ENCODE measurements around the gene STAB2.

STAB2 gene

DNA sequence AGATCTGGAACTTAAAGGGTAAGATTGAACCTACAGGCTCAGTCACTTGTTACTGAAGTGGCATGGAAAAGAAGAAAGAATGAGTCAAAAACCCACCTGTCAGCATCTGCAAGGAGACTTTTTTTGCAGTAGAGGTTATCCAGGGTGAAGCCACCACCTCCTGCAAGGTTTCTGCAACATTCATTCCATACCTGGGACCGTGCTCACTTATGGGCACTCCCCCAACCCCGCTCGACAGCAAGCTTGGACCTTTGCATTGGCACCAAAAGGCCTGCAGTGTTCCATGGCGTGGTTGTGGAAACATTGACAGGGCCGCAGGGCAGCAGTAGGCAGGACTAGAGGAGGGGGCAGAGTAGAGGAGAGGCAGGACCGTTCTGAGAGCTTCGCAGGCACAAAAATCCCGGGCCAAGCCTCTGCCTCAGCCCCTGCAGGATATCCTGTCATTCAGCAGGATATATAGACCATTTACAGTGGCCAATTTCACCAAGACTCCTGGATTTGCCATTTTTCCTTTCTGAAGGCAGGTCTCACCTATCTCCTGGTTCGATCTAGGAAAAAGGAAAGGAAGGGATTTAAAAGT lies at the start of gene STAB2:
Gene STAB2, plus strand, starts transcription at position 483 of the 580 bp plus-strand sequence. CDS start 204 bp downstream, outside the sequence.
- DNase-seq (ENCODE audit: low spot score): no peak

GRCh38 chr12:103538397-103538796 lies 48.7 kb upstream of the STAB2 start:
- DNase-seq (ENCODE audit: low spot score): no peak

DNA sequence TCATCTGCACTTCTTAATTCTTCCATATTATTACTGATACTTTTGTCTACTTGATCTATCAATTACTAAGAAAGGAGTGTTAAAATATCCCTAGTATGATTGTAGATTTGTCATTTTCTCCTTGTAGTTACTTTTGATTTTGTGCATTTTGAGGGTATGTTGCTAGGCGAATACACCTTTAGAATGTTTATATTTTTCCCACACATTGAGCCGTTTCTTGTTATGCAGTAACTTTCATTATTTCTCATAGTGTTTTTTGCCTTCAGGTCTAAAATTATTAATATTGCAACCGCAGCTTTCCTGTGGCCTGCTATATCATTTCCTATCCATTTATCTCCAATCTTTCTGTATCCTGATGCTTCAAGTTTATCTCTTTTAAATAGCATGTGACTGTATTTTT lies 46.8 kb upstream of the STAB2 start:
- DNase-seq (ENCODE audit: low spot score): no peak

DNA sequence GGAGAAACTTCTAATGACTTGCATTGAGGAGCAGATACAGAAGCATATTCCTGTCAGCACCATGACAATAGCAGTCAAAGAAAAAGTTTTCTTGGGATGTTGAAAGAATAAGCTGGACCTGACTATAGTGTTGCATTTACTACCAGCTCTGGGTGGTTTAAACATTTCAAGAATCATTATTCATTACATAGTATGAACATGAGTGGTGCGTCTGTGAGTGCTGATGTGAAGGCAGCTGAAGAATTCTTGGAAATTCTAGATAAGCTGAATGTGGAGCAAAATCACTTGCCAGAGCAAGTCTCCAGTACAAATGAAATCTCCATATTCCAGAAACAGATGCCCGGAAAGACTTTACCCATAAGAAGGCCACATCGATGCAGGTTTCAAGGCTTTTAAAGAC lies 45.0 kb upstream of the STAB2 start:
- no peak for DNase-seq (ENCODE audit: low spot score)

DNA sequence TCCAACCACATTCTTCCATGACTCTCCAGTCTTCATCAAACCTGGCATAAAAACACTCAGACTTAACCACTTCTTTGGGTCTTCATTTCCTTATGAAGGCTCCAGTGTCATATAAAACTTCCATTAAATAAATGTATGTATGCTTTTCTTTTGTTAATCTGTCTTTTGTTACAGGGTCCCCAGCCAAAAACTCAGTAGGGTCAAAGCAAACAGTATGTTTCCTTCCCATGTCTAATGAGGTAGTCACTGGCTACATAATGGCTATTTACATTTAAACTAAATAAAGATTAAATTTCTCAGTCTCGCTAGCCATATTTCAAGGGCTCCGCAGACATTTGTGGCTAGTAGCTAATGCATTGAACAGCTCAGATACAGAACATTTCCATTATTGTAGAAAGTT lies 40.1 kb upstream of the STAB2 start:
- DNase-seq (ENCODE audit: low spot score): no peak

GRCh38 chr12:103547376-103547775 lies 39.7 kb upstream of the STAB2 start:
- DNase-seq (ENCODE audit: low spot score): no peak

GRCh38 chr12:103547929-103548328 lies 39.1 kb upstream of the STAB2 start:
- no peak for DNase-seq (ENCODE audit: low spot score)

DNA sequence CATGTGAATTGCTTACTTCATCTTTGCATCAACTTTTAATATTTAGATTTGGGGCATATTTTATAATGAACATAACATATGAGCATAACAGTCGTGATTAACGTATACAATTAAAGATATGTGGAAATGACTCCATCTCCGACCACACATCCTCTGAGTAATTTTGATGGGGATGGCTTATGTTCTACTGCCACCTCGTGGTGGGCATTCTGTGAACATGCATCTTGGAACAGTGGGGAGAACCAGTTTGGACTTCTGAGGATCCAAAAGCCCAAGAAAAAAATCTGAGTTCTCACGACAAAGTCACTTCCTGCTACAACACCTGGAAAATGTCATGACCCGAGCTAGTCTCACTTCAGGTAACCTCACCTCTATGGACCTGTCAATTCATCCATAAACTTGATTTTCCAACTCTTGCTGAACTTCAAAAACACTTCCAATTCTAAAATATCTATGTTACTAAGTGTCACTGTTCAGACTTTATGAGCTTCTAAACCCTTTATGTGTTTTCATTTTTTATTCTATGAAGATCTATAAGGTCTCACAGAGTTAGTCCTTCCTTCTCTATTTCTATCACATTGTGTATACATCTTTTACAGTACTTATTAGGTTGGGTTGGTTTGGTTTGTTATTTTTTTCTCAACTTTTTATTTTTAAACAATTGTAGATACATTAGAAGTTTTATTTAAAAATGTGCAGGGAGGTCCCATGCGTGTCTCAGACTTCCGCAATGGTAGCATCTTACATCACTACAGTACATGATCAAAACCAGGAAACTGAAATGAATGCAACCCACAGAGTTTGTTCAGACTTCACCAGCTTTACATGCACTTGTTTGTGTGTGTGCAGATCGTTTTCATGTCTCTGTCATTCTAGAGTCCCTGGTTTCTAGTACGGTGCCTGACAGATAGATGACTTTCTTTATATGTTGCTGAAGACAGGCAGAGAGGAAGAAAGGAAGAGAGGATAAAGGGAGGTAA lies 38.2 kb upstream of the STAB2 start:
- peak; percentile 20 for DNase-seq (ENCODE audit: low spot score)

- no peak for DNase-seq (ENCODE audit: low spot score)
Observed at GRCh38 chr12:103556890-103557627, 30.0 kb upstream of the STAB2 start.

DNA sequence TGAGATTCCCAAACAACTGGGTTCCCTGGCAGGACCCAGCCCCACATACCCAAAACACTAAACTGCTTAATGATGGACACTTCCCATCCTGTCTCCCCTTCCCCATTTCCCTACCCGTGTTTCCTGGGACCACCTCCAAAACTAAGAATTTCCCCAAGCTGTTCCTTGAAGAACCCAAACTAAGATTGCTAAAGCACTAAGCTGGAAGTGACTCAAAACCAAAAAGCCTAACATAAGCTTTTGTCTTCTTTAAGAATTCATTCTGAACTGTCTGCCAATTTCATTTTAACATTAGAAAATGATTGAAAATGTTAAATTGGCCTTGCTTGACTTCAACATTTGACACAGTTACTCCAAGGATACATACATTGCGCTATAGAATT lies 29.5 kb upstream of the STAB2 start:
- no peak for DNase-seq (ENCODE audit: low spot score)

GRCh38 chr12:103558879-103559278 lies 28.2 kb upstream of the STAB2 start:
- no peak for DNase-seq (ENCODE audit: low spot score)

GRCh38 chr12:103560604-103561101 lies 26.4 kb upstream of the STAB2 start:
- DNase-seq (ENCODE audit: low spot score): no peak

GRCh38 chr12:103561174-103561573 lies 25.9 kb upstream of the STAB2 start:
- DNase-seq (ENCODE audit: low spot score): no peak

GRCh38 chr12:103566398-103566797 lies 20.7 kb upstream of the STAB2 start:
- no peak for DNase-seq (ENCODE audit: low spot score)

DNA sequence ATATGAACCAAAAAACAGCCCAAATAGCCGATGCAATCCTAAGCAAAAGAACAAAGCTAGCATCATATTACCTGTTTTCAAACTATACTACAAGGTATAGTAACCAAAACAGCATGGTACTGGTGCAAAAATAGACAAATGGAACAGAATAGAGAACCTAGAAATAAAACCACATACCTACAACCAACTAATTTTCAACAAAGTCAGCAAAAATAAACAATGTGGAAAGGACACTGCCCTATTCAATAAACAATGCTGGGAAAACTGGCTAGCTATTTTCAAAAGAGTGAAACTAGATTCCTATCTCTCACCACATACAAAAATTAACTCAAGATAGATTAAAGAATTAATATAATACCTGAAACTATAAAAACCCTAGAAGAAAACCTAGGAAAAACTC lies 17.8 kb upstream of the STAB2 start:
- DNase-seq (ENCODE audit: low spot score): no peak

GRCh38 chr12:103571286-103571685 lies 15.8 kb upstream of the STAB2 start:
- DNase-seq (ENCODE audit: low spot score): no peak

- no peak for DNase-seq (ENCODE audit: low spot score)
Observed at GRCh38 chr12:103572312-103573045, 14.6 kb upstream of the STAB2 start.

GRCh38 chr12:103573185-103573584 lies 13.9 kb upstream of the STAB2 start:
- no peak for DNase-seq (ENCODE audit: low spot score)

DNA sequence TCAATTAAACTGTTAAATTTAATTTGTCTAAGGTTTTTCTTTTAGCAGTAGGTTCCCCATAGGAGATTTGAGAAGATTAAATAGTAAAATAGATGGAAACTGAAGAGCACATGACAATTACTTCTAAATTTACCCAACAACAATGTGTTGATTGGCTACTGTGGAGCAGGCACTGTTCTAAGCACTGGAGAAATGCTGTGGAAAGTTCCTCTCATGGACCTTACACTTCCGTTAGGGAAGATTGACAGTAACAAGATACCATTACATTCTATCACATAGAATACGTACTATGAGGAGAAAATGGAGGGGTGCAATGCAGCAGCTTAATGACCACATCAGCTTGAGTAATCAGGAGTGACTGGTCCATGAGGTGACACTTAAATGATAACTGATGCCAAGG lies 8.1 kb upstream of the STAB2 start:
- no peak for DNase-seq (ENCODE audit: low spot score)

DNA sequence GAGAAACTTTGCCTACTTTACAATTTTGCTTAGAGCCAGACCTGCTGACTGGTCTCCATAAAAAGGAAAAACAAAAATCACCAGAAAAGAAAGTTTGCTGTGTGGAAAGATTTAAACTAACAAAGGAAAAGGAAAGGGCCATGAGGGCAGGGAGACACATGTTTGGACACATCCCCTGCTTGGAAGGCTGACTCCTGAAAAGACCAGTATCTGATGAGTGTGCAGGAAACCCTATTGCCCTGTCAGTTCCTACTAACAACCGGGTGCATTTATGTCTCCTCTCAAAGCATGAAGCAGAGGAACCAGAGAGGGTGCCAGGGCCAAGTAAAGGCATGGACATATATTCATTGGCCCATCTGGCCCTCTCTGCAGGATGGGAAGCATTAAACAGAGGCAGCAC lies 7.0 kb upstream of the STAB2 start:
- no peak for DNase-seq (ENCODE audit: low spot score)

- DNase-seq (ENCODE audit: low spot score): no peak
Observed at GRCh38 chr12:103583008-103583407, 4.1 kb upstream of the STAB2 start.

DNA sequence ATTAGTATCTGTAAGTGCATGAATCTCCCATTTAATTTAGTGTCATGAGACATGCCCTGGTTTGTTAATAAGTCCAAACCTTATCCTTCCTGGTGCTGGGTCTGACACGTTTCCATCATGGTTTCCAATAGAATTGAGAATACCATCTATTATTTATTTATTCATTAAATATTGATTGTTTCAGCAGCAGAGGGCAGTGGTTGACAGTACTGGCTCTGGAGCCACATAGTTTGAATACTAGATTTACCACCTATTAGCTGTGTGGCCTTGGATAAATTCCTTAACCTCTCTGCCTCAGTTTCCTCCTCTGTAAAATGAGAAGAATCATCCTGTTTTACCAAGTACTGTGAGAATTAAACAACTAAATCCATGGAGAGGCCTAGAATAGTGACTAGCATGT lies 941 bp upstream of the STAB2 start:
- no peak for DNase-seq (ENCODE audit: low spot score)

Measured in hematopoietic multipotent progenitor cell treated with erythropoietin and hydrocortisone succinate and interleukin-3 and kit ligand, for 15 days (in vitro differentiated cells).